HG03439 (cell line): ENCODE data around the gene METAP2.

Experiments
- ATAC-seq: cut with Tn5 transposase; IDR thresholded peaks from one replicate; pipeline ENCODE4 v1.9.1; 2021; ENCODE audit warnings: mild to moderate bottlenecking, moderate library complexity; ENCODE audit not compliant: unreplicated experiment

The METAP2 gene

DNA sequence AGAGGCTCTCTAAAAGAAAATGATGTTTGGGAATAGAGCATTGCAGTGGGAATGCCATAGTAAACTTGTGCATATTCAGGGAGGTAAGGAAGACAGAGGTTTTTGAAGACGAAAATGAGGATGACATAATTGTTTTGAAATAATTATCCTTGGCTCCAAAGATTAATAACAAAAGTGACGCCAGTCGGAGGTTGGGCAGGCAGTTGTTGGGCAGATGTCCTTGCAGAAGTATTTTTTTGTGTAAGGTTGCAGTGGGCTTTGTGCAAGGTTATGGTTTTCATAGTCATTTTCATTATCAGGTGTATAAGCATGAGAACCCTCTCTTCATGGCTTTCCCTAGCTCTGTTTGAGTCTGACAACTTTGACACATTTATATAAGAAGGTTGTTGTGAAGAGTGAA lies 35.3 kb downstream of the METAP2 start:
- ATAC-seq: no peak

- ATAC-seq: no peak
Measured at GRCh38 chr12:95511977-95512376, 38.0 kb downstream of the METAP2 start.

DNA sequence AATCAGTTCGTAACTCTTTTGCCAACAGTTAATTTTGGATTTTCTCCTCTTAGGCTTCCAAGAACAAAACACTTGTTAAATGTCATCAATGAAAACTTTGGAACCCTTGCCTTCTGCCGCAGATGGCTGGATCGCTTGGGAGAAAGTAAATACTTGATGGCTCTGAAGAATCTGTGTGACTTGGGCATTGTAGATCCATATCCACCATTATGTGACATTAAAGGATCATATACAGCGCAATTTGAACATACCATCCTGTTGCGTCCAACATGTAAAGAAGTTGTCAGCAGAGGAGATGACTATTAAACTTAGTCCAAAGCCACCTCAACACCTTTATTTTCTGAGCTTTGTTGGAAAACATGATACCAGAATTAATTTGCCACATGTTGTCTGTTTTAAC lies 39.6 kb downstream of the METAP2 start:
- no peak for ATAC-seq

DNA sequence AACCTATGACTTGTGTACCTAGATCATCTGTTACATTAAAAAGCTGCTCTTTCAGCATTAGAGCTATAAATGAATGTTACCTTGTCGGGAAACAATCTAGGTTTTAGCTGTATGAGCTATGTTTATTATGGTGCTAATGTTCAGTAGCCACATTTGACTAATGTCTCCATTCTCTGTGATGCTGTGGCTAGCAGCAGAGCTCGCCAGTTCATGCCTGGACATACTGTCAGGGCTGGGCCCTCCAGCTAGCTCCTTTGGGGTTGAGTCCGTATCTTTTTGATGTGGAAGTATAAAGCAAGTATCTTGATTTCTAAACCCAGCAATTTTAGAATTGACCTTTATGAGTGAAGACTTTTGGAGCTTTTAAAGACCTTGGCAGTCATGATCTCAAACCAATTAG lies 41.2 kb downstream of the METAP2 start:
- no peak for ATAC-seq

GRCh38 chr12:95516757-95517156 lies 42.8 kb downstream of the METAP2 start:
- no peak for ATAC-seq

DNA sequence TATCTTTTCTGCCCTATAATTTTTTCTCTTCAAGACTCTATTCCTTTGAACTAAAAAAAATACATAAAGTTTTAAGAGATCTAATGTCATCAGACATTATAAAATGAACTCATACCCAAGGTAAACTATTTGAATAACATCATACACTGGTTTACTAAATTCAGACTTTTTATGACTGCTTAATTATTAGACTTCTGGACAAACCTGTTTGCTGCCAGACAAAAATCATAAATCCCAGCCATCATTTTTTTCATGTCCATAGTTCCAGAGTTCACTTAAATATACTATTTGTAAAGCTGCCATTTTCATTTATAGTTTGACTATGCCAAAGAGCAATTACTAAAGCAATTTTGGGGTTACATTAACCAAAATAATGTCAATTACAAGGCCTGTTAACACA lies 43.3 kb downstream of the METAP2 start:
- no peak for ATAC-seq

- ATAC-seq: no peak
Measured at GRCh38 chr12:95518944-95519343, 45.0 kb downstream of the METAP2 start.

DNA sequence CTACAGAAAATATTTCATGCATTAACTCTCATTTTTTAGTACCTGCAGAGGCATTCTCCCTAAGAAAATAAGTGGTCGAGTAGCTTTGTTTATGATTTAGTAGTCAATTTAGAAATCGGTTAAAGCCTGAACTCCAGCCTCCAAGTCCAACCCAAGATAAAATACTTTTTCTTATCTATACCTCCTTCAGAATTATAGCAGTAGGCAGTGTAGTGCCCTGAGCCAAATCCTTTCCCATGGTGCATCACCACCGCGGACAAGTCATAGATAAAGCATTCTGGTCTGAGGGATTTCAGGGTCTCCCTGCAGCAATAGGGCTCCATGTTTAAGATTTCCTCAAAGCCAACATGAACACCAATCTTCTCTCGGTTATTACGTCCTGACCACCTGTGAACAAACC lies 46.9 kb downstream of the METAP2 start:
- no peak for ATAC-seq

DNA sequence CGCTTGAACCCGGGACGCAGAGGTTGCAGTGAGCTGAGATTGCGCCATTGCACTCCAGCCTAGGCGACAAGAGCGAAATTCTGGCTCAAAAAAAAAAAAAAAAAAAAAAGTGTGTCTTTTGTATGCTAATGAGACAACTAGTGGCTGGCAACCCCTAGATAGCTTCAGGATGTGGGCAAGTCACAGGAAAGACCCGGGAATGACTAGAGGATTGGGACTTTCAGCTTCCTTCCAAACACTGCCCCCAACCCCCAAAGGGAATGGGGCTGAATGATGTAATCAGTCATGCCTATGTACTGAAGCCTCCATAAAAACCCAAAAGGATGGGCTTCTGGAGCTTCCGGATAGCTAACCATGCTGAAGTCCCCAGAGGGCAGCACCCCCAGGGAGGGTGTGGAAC lies 48.7 kb downstream of the METAP2 start:
- no peak for ATAC-seq

DNA sequence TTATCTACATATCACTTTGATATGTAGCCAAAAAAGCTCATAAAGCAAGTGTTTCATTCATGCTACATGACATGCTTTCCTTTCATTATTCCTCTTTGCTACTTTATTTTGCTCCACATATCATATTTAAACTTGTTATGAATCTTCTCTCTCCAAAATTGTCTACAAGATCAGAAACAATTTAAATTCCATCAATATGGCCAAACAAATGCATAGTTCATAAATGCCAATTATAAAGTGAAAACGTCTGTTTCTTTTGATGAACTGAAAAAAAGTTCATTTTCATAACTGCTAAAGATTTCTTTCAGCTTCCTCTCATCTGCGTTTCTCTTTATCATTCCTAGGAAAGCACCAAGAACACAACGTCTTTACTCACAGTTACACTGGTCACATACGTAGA lies 54.5 kb downstream of the METAP2 start:
- no peak for ATAC-seq

DNA sequence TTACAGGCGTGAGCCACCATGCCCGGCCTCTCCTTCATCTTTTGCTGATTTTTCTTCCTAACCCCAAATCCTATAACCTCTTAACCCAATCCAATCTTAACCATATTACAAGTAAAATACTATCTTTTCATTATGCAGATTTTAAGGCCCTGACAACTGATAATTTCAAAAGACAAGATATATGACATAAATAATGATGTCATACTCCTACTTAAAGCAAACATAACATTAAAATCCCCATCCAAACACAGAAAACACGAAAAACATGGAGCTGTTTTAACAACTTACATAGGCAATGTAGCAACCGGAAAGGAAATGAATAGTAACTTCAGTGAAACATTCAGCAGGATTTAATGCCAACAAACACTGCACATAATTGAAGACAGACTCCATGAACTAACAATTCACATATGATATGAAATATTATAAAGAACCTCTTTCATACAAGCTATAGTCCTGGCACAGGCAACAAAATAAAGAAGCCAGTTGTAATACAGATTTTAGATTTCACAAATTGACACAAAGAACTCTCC lies 55.8 kb downstream of the METAP2 start:
- ATAC-seq: no peak

DNA sequence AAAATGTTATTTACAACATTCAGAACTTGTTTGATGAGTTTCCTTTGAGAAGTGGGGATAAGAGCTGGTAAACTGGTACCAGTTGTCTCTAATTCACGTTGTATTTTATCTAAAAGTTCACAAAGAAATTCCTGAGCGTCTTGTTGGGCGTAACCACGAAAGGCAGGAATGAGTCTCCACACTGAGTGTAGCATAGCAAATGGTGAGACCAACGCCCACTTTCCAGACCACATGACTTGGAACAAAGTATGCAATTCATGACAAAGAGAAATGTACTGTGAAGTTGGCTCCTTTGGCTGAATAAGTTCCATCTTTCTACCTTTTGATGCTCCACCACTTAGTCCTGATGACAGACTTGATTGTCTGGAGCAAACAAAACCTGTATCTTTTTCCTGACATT lies 58.9 kb downstream of the METAP2 start:
- no peak for ATAC-seq

DNA sequence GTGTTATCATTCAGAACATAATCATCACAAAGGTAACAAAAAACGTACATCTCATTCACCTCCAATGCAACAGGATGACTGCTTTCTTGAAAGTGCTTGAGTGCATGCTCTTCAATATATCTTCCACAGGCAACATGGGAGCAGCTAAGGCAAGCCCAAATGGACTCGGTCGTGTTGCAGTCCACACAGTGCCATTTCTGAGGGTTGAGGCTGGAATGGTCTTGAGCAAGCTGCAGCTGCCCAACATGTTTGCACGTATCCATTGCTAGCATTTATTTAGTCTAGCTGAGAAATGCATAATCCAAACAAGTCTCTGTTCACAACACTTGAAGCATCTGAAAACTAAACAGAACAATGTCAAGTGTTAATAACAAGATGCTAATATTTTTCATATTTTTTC lies 60.0 kb downstream of the METAP2 start:
- no peak for ATAC-seq

DNA sequence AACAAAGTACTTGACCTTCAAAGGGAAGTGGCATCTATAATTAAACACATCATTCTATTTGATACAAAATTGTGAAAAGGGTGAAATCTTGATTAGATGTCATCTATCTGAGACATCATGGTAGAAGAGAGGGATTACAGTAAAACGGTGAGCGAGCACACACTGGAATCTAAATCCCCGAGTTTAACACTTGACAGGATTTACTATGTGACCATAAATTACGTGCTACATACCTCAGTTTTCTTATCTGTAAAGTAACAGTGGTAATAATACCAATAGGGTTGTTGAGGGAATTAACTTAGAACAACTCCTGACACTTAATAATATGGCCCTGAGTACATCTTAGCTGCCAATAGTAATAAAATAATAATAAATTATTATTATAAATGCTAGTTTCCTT lies 64.1 kb downstream of the METAP2 start:
- no peak for ATAC-seq

GRCh38 chr12:95538656-95539055 lies 64.7 kb downstream of the METAP2 start:
- ATAC-seq: no peak

- ATAC-seq: no peak
Measured at GRCh38 chr12:95541436-95541835, 67.5 kb downstream of the METAP2 start.

DNA sequence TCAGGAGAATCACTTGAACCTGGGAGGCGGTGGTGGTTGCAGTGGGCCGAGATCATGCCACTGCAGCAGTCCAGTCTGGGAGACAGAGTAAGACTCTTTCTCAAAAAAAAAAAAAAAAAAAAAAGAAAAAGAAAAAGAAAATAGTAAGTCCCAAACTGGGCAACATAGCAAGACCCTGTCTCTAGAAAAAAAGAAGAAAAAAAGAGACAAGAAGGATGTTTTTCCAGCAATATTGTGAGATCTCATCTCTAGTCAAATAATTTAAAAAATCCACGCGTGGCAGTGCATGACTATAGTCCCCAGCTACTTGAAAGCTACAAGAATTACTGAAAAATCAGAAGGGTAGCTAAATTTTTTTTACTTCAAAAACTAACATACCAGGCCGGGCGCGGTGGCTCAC lies 69.4 kb downstream of the METAP2 start:
- ATAC-seq: no peak

DNA sequence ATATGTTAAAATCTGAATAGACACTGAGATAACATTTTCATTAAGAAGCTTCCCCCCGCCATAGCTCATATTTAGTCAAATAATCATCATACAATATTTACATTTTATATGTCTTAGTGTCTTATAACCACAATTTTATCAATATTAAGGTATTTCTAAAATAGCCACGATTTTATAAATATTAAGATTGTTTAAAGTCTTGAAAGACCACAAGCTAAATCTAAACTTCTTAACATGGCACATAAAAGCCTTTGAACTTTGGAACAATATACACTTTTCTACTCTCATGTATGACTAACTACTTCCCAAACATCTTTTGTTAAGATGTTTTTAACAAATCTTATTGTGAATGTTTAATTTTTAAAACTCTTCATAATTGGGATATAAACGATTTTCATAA lies 70.8 kb downstream of the METAP2 start:
- no peak for ATAC-seq

- no peak for ATAC-seq
Measured at GRCh38 chr12:95545303-95545702, 71.4 kb downstream of the METAP2 start.

DNA sequence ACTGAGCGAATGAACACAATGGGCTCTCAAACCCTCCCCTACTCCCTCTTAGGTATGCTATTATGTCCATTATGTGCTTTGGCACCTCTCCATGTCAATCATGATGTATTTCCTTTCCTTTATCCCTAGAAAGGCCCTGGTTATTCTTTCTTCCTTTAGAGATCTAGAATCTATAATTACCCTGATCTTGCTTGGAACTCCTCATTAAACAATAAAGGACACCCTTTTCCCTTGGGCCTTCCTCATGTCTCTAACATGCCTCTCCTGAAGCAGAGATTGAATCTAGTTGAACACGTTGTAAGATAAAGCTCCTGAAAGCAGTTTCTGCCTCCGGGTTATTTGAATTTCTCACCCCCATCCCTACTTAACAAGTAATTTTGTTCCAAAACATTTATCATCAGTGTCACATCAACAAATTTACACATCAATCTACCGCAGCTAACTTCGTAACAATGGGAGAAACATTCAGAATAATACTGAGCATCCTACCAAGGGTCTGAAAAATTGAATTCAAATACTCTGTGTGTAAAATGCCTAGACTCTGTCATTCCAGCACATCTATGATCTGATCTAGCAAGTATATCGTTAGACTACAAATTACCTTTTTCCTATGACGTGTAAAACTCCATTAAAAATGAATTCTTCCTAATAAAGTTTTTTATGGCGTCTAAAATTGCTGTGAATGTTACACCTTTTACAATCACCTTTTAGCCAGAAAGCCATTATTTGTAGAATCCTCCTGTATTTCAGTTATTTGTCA lies 72.0 kb downstream of the METAP2 start:
- ATAC-seq: no peak

DNA sequence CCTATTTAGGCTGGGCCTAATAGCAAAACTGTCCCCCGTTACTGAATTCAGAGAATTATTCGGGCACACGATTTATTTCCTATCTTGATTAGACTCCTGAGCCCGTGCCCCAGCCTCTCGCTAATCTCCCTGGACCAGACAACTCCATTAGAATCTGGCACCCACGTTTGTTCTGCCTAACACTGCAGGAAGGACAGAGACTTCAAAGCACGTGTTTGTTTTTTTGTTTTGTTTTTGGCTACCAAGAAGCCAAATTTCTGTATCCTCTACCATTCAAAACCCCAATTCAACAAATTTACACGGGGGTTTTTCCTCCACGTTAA lies 72.5 kb downstream of the METAP2 start:
- no peak for ATAC-seq

DNA sequence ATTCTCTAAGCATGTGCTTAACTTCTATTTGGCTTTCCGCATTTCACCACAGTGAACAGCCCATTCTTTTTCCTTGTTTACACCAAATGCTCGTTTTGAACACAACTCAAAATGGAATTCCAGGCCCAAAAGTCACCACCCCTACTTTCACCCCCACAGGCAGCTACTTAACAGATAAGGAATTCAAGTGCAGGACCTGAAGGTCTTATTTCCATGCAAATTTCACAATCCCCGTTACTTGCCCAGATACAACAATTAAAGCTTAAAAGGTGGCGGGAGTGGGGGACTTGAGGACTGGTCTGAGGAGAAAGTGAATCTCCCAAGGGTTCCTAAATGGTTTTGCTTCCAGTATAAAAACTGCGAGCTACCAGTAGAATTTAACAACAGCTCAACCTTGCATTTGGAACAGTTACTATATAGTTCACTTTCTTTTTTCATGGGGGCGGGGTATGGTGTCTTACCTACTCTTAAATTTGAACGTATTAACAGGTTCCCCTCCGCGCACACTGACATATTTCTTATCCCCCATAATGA lies 73.6 kb downstream of the METAP2 start:
- no peak for ATAC-seq

GRCh38 chr12:95548056-95548538 lies 74.1 kb downstream of the METAP2 start:
- no peak for ATAC-seq
